ENCODE results near the gene IFNAR2.
A peak's percentile ranks its signal among the peaks of the same experiment; 100 is the strongest.
"Not testable (repeated sequence)": the region's sequence is repeated elsewhere in the genome, so short reads cannot be mapped to it uniquely, and the experiment has no call there.

IFNAR2 gene

DNA sequence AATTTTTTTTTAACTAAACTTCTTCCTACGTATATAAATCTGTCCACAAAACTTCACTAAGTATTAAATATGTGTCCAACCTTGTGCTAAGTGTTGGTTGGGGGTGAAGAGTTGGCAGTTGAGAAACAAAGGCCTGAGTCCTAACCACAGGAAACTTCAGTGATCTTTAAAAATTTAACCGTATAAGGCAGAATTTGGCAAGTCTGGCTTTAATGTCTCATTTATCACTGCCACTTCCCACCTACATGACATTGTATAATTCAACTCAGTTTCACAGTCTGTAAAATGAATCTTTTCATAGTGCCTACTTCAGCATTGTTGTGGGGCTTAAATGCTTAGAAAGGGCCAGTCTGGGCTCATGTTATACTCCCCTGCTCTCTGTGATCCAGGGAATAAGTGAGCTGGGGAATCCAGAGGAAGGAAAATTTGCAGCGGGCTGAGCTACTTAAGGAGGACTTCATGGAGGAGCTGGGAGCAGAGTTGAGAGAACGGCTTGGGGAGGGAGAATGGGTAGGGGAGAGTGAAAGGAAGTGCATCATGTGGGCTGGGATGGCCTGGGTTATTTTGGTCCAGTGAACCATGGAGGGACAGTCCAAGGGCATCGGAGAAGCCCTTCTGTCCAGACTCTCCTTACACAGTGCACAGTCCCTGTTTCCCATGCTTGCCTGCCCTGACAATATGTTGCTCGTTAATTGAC, 14.5 kb downstream of the IFNAR2 start:
- DNase-seq (ENCODE audit: low read depth), result no peak

DNA sequence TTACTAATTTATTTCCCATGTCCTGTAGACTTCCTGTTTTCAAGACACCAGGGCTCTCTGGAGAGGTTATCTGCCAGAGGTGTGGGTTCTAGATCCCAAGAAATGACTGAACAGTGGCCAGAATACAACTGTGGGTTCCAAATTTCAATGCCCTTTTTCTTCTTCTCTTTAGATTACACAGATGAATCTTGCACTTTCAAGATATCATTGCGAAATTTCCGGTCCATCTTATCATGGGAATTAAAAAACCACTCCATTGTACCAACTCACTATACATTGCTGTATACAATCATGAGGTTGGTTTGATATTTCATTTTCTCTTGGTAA, 15.0 kb downstream of the IFNAR2 start:
- no peak for DNase-seq (ENCODE audit: low read depth)

DNA sequence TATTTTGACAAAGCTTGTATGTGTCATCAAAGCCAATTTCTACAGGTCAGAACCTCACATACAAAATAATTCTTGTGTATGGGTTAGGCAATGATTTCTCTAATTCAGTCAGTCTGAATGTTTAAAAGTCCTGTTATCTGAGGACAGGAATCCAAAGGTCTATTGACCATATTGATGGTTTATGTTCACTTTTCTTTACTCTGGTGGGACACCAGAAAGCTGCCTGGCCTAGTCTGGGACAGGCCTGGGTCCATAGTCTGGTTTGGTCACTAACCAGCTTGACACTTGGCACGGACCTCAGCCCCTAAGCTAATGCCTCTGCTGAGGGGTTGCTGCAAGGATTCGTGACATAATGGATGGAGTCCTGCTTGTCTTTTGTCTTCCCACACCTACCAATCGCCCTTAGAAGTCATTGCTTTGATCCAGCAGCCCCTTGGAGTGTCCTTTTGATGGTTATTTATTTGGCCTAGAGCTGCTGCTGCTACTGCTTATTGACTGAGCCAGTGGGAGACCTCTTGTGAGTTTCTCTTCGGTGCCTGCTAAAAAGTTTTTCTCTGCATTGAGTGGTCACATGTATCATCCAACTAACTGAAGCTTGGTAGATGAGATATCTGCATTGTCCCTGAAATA, 15.7 kb downstream of the IFNAR2 start:
- no peak for DNase-seq (ENCODE audit: low read depth)

DNA sequence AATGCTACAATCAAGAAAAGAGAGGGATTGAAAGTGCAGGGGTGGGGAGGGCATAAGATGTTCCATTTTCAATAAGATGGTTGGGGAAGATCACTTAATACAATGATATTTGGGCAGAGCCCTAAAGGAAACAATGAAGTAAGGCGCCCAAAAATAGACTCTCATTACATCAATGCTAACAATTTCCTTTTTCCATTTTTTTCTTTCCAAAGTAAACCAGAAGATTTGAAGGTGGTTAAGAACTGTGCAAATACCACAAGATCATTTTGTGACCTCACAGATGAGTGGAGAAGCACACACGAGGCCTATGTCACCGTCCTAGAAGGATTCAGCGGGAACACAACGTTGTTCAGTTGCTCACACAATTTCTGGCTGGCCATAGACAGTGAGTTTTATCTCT, 16.8 kb downstream of the IFNAR2 start:
- no peak for DNase-seq (ENCODE audit: low read depth)

DNA sequence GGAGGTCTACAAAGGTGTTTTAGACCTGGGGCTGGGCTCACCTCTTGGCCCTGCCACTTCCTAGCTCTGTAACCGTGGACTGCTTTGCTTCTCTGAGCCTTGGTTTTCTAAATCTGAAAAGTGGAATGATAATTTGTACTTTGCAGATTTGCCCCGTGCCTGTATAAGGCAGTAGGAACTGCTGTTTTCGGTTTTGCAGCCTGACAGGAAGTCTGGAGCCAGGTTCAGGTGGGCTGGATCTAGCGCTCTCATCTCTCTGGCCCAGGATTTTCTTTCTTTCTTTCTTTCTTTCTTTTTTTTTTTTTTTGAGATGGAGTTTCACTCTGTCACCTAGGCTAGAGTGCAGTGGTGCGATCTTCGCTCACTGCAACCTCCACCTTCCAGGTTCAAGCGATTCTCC, 17.2 kb downstream of the IFNAR2 start:
- no peak for DNase-seq (ENCODE audit: low read depth)

DNA sequence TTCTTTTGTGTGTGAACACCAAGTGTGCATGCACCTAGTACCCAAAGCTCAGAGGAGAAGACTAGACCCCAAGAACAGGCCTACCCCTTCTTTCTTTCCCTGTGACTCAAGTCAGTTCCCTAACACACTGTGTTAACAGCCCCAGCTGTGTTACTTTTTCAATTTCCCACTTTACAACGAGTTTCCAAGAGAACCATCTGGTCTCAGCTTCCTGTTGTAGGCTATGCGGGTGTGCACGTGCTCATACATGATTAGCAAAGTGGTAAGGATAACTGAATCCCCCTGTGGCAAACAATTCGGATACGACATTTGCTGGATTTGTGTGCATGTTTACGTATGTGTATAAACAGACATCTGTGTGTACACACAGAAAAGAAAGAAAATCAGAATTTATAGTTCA, 17.9 kb downstream of the IFNAR2 start:
- no peak for DNase-seq (ENCODE audit: low read depth)

DNA sequence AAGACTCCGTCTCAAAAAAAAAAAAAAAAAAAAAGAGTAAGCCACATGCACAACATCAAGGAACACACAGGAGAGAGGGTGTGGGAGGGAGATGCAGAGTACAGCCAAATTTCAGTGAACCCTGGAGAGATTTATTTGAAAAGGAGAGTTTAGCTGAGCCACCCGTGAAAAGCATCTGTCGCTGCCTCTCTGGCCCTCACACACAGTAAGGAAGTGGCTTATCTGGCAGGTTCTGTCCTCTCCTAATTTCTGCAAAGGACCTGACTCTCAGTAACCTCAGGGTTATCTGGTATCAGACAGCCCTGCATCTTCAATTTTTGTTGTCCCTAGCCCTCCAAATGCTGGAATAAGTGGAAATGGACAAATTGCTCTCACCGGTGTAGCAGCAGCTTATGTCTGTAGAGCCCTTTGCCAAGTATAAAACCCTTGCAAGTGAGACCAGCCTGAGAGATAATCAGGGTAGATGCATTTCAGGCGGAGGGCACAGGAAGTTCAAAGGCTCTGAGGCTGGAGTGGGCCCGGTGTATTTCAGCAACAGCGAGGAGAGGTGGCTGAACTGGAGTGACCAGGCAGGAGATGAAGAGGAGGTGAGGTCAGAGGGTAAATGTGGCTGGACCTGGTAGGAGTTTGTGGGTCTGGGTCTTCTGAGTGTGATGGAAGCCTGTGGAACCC, 19.7 kb downstream of the IFNAR2 start:
- DNase-seq (ENCODE audit: low read depth), result no peak

DNA sequence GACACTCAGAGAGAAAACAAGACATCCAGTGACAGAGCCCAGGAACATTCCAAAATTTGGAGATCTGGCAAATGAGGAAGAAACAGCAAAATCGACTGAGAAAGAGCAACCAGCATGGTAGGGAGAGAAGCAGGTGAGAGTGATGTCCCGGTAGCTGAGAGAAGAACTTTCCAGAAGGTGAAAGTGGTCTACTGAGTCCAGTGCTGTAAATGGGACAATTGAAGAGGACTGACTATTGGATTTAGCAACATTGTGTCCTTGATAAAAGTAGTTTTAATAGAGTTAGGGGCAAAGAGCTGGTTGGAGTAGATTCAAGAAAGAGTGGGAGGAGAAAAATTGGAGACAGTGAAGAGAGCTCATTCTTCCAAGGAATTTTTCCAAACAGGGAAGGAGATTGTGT, 21.4 kb downstream of the IFNAR2 start:
- no peak for DNase-seq (ENCODE audit: low read depth)

DNA sequence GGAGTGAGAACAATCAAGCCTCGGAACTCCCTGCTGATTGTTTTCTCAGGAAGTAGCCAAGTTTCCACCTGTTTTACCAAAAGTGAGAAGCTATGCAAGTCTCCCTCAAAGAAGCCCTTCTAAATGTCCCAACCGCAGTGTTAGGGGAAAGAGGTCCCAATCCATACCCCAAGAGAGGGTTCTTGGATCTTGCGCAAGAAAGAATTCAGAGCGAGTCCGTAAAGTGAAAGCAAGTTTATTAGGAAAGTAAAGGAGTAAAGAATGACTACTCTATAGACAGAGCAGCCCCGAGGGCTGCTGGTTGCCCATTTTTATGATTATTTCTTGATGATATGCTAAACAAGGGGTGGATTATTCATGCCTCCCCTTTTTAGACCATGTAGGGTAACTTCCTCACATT, 23.6 kb downstream of the IFNAR2 start:
- not testable (repeated sequence) for DNase-seq (ENCODE audit: low read depth)

DNA sequence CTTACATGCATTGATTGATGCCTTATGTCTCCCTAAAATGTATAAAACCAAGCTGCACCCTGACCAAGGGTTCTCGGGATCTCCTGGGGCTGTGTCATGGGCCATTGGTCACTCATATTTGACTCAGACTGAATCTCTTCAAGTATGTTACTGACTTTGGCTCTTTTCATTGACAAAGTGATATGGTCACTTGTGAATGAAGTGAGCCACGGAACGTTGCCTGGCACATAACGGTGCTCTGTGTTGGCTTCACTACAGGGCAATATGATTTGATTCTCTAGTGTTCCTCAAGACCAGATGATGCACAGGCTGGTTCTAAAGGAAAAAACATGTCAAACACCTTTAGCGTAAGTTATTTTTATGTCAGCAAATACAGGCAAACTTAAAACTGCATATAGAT, 25.0 kb downstream of the IFNAR2 start:
- no peak for DNase-seq (ENCODE audit: low read depth)

DNA sequence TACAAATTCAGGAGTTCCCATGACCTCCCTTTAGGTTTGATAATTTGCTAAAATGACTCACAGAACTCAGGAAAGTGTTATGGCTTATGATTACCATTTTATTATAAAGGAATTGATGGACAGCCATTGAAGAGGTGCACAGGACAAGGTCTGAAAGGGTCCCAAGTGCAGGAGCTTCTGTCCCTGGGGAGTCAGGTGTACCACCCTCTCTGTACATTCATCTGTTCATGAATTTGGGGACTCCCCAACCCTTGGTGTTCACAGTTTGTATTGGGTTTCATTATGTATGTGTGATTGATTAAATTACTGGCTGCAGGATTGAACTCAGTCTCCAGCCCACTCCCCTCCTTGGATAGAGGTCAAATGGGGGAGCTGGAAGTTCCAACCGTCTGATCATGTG, 25.7 kb downstream of the IFNAR2 start:
- DNase-seq (ENCODE audit: low read depth), result no peak

DNA sequence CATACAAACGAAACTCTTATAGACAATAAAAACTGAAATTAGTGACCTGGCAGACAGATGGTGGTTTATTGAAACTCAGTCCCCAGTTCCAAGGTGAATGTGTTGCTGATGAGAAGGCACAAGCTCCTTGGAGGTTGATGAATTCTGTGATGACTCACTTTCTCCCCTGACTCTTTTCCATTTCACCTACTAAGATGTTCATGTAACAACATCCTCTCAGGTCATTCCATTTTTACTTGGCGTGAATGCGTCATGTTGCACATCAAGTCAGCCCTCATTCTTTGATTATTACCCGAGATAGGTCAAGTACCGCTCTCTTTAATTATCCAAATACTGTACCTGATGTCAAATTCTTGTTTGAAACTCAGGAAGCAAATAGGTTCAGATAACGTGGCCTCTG, 26.3 kb downstream of the IFNAR2 start:
- no peak for DNase-seq (ENCODE audit: low read depth)

DNA sequence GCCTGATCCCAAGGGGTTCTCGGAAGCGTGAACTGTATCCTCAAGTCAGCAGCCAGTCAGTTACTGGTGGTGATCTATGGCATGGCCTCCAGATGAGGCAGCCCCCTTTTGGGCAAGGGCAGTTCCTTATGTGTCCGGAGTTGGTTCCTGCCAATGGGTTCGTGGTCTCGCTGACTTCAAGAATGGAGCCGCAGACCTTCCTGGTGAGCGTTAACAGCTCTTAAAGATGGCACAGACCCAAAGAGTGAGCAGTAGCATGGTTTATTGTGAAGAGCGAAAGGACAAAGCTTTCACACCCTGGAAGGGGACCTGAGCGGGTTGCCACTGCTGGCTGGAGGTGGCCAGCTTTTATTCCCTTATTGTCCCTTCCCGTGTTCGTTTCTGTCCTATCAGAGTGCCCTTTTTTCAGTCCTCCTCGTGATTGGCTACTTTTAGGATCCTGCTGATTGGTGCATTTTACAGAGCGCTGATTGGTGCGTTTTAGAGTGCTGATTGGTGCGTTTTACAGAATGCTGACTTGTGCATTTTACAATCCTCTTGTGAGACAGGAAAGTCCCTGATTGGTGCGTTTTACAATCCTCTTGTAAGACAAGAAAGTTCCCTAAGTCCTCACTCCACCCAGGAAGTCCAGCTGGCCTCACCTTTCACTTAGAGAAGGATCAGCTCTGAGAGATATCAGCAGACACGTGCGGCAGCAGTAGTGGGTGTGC, 27.5 kb downstream of the IFNAR2 start:
- DNase-seq (ENCODE audit: low read depth), result no peak

DNA sequence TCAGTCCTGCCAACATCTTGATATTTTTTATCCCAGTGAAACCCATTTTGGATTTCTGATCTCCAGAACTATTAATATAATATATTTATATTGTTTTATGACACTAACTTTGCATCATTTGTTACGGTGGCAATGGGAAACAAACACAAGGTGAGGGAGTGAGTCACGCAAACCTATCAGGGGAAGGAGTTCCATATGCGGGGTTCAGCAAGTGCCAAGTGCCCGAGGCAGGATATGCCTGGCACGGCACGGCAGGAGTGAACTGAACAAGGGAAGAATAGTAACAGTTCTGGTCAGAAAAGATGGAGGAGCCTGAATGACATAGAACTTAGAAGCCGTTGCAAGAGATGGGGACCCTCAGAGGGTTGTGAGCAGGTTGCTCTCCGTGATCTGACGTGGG, 28.7 kb downstream of the IFNAR2 start:
- DNase-seq (ENCODE audit: low read depth), result no peak

DNA sequence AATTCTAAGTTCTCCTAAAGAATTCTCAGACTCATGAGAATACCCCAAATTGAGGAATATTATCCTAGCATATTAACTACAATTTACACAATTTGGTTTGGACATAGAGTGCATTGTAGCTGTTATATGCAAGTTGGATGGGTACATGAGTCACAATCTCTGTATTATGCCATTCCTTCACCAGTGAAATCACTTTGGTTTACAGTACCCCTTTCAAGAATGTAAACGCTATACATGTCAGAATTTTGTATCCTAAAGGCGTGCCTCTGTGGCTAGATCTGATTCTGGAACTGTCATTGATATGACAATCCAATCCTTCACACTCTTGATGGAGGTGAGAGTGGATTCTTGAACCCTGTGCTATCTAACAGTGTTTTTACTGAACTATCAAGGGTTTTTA, 29.7 kb downstream of the IFNAR2 start:
- DNase-seq (ENCODE audit: low read depth), result no peak

DNA sequence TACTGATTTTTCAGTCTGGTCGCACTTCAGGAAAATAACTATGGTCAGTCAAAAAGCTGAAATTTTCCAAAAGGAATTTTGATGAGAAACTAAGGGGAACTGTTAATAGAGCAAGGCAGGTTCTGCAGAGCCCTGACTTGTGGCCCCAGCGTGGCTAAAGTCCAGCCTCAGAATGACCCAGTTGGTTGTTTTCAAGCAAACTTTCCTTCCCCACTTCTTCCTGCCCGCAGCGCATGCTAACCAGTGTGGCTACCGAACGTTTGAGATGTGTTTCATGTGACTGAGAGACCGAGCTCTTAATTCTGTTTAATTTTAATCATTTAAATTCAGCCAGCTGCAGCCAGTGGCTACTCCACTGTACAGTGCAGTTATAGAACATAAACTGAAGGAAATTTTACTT, 30.3 kb downstream of the IFNAR2 start:
- no peak for DNase-seq (ENCODE audit: low read depth)

DNA sequence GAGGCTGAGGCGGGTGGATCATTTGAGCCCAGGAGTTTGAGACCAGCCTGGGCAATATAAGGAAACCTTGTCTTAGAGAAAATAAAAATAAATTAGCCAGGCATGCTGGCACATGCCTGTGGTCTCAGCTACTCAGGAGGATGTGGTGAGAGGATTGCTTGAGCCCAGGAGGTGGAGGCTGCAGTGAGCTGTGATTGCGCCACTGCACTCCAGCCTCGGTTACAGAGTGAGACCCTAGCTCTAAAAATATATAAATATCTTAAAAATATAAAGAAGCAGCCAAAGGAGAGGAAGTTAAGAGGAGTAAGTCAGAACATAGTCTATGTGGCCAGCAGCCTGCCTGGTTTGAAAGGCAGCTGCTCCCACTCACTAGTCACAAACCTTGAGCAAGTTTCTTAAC, 31.9 kb downstream of the IFNAR2 start:
- peak; percentile 25 for DNase-seq (ENCODE audit: low read depth)

DNA sequence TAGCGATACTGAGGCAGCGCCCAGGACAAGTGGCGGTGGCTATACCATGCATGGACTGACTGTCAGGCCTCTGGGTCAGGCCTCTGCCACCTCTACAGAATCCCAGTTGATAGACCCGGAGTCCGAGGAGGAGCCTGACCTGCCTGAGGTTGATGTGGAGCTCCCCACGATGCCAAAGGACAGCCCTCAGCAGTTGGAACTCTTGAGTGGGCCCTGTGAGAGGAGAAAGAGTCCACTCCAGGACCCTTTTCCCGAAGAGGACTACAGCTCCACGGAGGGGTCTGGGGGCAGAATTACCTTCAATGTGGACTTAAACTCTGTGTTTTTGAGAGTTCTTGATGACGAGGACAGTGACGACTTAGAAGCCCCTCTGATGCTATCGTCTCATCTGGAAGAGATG, 33.2 kb downstream of the IFNAR2 start:
- no peak for DNase-seq (ENCODE audit: low read depth)

DNA sequence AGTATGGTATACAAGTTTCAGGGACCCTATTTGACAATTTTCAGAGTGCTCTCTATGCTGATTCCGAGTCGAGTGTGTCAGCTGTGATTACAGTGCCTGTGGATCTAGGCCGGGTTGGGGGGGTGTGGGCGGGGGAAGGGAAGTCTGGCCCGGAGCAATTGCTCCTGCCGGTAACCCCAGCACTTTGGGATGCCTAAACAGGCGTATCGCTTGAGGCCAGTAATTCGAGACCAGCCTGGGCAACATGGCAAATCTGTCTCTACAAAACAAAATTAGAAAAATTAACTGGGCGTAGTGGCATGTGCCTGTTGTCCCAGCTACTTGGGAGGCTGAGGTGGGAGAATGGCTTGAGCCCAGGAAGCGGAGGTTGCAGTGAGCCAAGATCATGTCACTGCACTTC, 34.8 kb downstream of the IFNAR2 start:
- DNase-seq (ENCODE audit: low read depth), result no peak

DNA sequence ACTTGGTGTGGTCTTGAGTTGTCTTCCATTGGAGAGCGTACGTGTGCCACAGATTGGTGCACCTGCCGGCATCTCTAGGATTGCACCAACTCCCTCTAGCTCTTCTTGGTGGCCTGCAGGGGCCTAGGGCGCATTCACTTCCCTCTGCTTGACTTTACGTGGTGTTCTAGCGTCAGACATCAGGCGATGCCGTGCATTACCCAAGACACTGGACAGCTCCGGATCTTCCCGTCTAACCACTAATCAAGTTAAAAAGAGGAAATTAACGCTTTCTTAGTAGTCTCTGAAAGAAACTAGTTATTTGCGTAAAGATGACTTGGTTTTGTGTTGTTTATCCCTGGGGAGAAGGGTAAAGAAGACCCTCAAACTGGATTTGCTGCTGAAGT, 35.9 kb downstream of the IFNAR2 start:
- no peak for DNase-seq (ENCODE audit: low read depth)

DNA sequence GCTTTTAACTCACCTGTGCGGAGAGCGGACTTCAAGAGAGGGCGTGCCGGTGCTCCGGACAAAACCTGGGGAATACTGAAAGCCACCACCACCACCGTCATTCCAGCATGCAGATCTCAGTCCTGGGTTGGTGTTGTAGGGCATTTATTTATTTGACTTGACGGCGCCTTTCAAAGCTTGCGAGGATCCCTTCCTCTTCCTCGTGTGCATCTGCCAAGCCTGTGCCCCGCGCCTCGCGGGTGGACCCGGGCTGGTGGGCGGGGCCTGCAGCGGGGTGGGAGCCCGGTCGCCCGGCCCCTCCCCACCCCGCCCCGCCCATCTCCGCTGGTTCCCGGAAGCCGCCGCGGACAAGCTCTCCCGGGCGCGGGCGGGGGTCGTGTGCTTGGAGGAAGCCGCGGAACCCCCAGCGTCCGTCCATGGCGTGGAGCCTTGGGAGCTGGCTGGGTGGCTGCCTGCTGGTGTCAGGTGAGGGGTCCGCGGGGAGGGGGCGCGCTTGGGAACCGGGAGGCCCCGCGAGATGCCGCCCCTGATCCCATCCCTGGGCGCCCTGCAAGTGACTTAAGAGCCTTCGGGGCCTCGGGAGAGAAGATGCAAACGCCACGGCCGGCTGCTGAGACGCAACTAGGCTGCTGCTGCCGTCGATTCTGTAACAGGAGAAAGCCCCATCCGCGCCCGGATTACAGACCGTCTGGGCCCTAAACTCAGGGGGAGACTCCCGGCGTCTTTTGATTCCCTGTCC, 36.5 kb downstream of the IFNAR2 start, which contains the start of gene IL10RB:
TSS of gene IL10RB (plus strand) at position 318 of the 739 bp plus-strand sequence. CDS start at position 417, 99 bp downstream.
- DNase-seq (ENCODE audit: low read depth), result no peak

DNA sequence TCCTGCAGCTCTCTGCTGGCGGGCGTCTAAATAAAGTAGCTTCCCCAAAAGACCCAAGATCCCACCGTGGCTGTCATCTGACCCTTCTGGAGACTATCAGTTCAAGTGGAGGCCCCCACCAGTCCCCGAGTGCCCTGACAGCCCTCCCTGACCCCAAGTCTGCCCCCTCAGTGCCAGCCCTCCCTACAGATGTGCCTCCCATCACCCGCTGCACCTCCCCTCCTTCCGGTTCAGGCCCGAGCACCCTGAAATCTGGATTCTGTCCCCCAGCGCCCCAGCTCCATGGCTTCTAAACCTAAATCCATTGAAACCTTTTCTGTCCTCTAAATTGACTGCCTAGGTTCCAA, 37.0 kb downstream of the IFNAR2 start:
- no peak for DNase-seq (ENCODE audit: low read depth)
